GM12864 (cell line): ENCODE results near the gene NEO1.
A peak's percentile ranks its signal among the peaks of the same experiment; 100 is the strongest.

Experiments
- DNase-seq: peaks from one replicate; pipeline ENCODE4 v3.0.0-alpha.2; 2011; ENCODE audit warnings: low read depth
- H3K4me3 ChIP-seq: 2 replicates; pipeline ENCODE4 v1.5.1; 2011; ENCODE audit warnings: mild to moderate bottlenecking, low read depth, low read length, control low read depth
- TF ChIP-seq, protein P1 (sequence below): IDR thresholded peaks from 2 replicates; pipeline ENCODE4 v1.5.1; 2011; ENCODE audit warnings: low read depth, mild to moderate bottlenecking, moderate library complexity, low read length, control low read depth, inconsistent platforms; ENCODE audit errors: missing control alignments

The NEO1 gene

DNA sequence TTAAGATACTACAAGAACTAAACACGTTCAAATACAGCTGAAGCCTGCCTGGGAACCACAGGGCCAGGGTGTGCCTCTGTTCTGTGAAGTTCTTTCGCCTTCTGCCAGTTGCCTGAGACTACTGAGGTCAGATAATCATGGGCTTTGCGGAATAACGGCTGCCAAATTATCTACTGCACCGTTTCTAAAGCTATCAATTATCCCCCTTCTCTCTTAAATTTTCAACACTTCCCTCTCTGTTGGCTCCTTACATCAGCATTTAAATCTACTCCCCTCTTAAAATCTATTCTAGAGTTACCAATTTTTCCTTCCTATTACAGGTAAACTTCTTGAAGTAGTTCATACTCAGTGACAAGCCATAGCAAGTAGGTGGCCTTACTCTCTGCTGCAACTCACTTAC lies 6.2 kb upstream of the NEO1 start:
- no peak overlapping the region for H3K4me3 ChIP-seq
- no peak for DNase-seq
- TF ChIP-seq, protein P1, sequence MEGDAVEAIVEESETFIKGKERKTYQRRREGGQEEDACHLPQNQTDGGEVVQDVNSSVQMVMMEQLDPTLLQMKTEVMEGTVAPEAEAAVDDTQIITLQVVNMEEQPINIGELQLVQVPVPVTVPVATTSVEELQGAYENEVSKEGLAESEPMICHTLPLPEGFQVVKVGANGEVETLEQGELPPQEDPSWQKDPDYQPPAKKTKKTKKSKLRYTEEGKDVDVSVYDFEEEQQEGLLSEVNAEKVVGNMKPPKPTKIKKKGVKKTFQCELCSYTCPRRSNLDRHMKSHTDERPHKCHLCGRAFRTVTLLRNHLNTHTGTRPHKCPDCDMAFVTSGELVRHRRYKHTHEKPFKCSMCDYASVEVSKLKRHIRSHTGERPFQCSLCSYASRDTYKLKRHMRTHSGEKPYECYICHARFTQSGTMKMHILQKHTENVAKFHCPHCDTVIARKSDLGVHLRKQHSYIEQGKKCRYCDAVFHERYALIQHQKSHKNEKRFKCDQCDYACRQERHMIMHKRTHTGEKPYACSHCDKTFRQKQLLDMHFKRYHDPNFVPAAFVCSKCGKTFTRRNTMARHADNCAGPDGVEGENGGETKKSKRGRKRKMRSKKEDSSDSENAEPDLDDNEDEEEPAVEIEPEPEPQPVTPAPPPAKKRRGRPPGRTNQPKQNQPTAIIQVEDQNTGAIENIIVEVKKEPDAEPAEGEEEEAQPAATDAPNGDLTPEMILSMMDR, result no peak

- no peak overlapping the region for H3K4me3 ChIP-seq
- TF ChIP-seq, protein P1, result no peak
- DNase-seq, result no peak
These were observed 4.4 kb upstream of the NEO1 start for GRCh38 chr15:73047882-73048281.

- H3K4me3 ChIP-seq, result no peak overlapping the region
- no peak for DNase-seq
- TF ChIP-seq, protein P1, result no peak
These were observed 3.5 kb upstream of the NEO1 start for GRCh38 chr15:73048624-73049295.

- H3K4me3 ChIP-seq, result no peak overlapping the region
- TF ChIP-seq, protein P1, result no peak
- no peak for DNase-seq
These were observed 2.6 kb upstream of the NEO1 start for GRCh38 chr15:73049564-73050215.

DNA sequence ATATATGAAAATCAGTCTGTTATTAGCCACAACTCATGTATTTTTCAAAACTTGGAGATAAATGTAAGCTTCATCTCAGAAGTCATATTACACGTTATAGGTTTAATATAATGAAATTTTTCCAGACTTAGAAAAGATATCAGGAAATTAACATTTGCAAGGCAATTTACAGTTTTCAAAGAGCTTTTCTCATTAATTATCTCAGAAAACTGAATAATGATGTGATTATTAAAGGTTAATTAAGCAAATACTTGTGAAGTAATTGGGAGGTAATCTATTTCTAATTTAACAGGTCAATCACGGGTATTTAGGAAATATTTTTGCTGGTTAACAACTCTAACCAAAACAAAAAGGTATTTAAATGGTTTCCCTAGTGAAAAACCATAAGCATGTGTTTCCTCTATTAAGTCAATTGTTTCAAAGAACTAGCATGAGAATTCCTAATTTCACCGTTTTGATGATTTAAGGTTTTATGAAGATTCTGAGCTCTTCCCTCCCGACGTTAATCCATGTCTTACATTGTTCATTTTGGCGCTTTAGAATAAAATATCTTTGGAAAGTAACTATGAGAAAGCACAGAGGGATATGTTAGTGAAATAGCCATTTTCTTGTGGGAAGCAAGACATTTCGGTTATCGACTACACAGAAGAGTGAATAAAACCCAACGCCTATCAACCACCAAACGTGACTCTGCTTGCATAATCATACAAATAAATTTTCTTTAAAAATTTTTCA lies 1.5 kb upstream of the NEO1 start:
- TF ChIP-seq, protein P1, result no peak
- H3K4me3 ChIP-seq, result no peak overlapping the region; the same call in 1 of the 2 replicates
- DNase-seq, result no peak

- DNase-seq, result no peak
- TF ChIP-seq, protein P1, result no peak
- H3K4me3 ChIP-seq, result peak overlapping the region; percentile 66
These were observed 864 bp upstream of the NEO1 start for GRCh38 chr15:73051391-73051806.
